IPS-18c (cell line): ENCODE results near the gene SRGAP3.

Source experiments
- H3K4me3 ChIP-seq: 2 replicates; pipeline ENCODE4 v1.7.0; 2013; ENCODE audit warnings: low read depth, mild to moderate bottlenecking, low read length, moderate library complexity; ENCODE audit not compliant: insufficient read depth
- H3K9me3 ChIP-seq: one replicate; pipeline ENCODE4 v1.6.1; 2013; ENCODE audit warnings: mild to moderate bottlenecking, low read length, moderate library complexity; ENCODE audit not compliant: control insufficient read depth, insufficient read depth

SRGAP3 gene

DNA sequence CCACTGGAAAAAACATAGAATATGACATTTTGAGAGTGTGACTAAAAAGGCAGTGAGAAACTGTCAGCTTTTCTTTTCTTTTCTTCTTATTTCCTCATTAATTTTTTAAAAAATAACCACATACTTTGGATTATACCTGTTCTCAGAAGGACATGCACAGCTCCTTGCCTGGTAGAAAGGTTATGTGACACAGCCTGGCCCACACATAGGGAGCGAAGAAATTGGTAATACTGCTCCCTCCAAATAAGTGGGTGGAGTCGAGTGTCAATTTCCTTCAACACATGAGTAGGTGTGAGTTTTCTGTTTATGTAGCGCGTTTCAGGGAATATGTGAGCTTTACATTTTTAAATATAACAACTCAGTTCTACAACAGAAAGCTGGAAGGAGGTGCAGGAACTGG, 257.2 kb downstream of the SRGAP3 start:
- Histone ChIP-seq H3K4me3 (no peak overlapping the region), H3K9me3 (no peaks in the 10 kb centered on the region)

DNA sequence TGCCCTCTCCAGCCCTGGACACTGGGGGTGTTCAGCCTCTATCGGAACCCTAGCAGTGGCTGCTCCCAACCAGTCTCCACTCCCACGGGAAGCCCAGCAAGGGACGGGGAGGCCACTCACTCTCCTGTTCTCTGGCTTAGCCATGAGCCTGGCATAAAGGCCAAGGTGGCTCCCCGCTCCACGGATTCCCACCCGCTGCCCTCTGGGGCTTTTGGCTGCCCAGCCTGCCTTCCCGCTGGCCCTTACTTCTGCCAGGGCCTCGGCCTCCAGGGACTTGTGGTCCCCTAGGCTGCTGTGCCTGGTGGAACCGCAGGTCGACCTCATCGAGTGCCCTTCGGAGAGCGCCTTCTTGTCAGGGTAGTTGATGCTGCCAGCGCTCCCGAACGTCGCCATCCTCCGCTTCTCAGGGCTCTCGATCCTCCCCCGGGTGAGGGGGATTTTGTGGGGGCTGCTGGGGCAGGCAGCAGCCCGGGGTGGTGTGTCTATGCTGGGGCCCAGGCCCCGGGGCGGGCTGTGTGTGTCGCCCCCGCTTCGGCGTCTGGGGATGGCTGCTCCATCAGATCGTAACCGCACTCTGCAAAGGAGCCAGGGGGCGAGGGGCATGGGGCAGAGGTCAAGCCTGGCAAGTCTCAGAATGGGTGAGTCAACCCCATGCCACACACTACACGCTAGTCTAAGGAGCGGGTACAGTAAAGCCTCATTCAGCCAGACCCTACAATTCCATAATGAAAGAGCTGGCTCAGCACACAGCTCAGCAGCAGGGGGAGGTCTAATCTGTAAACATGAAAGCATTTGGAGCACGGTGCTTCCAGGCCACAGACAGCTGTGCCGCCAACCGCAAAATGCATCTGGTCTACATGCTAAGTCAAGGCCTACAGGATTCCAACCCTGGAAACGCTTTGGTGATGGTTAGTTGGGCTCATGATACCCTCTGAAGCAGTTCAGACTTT, 258.9 kb downstream of the SRGAP3 start:
- H3K4me3 ChIP-seq = no peak overlapping the region
- H3K9me3 ChIP-seq = no peaks in the 10 kb centered on the region

DNA sequence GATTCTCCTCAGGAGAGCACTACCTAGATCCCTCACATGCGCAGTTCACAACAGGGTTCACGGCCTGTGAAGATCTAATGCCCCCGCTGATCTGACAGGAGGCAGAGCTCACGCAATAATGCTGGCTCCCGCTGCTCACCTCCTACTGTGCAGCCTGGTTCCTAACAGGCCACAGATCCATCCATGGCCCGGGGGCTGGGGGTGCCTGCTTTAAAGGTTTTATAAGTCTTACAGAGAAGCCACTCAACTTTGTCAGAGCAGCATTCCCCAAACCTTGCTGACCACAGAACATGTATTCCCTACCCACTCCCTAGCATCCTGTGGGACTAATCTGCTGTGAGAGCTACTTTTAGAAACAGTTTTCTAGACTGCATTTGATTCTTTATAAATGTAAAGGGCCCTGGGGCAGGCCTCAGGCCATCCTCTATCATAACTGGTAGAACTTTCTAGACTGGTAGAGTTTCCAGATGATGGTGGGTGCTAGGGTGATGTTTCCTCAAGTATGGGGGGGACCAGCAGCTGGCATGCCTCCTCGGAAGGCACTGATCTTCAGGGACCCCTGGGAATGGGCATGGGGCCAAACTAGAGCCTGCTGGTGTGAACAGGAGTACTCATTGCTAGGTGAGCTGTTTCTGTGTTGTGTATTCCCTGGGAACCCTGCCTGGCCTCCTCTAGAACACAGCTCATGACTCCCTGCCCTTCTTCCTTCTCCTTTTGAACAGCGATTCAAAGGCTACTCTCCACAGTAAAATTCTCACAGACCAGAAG, 260.5 kb downstream of the SRGAP3 start:
- Histone ChIP-seq H3K4me3 (no peak overlapping the region), H3K9me3 (no peaks in the 10 kb centered on the region)

DNA sequence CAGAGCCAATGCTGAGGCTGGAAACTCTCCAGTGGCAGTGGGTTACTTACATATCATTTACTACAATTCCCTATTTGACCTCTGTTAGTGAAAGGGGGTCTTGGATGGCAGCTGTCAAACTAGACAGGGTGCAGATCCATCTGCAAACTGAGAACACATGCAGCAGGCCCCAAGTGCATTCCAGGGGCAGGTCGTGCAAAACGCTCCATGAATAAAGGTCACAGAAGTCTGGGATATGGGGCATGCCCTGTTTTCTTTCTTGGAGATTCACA, 261.1 kb downstream of the SRGAP3 start:
- Histone ChIP-seq H3K9me3 (no peaks in the 10 kb centered on the region), H3K4me3 (no peak overlapping the region)

DNA sequence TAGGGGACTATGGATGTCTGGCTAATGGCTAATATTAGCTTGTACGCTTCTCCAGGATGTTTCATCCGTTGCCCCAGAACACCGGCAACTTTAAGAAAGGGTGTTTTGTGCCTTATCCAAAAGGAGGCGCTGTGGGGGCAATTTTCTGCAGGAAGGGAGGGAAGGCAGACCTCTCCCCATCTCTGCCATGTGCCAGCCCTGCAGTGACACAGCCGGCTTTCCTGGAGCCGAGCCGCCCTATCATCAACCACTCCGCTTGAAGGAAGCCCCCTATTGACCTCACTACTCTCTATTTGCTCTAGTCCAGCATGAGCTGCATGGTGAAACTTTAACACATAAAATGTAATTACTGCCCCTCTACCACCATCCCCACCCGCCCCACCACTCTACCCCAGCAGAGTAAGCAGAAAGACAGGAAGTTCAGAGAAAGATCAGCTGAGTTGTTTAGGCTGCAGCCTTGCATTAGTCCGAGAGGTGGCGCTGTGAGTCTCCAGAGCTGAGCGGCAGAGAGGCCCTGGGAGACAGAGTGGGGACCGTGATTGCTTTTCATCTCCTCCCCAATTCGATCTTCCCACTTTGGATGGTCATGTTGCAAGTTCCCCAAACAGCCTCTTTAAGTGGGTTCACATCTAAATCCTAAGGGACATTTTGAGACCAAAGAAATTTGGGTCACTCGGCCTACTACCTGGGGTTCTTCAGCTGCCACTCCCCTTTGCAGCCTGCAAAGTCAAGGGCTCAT, 261.6 kb downstream of the SRGAP3 start:
- no peak overlapping the region for H3K4me3 ChIP-seq
- no peaks in the 10 kb centered on the region for H3K9me3 ChIP-seq

DNA sequence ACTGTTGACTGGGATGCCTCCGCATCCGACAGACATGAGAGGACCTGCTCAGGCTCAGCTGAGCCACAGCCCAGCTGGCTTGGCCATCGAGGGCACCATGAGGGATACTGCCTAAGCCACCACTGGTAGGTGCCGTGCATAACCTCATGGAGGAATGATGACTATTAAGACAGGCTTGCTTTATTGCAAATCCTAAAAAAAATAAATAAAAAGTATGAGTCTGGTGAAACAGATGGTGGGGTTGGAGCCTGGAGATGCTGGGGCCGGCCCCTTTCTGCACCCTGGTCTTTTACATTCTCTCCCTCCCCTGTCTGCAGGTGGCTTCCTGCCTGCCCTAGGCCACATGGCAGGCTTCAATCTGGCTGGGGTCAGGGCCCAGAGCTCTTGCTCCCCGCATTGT, 262.2 kb downstream of the SRGAP3 start:
- no peaks in the 10 kb centered on the region for H3K9me3 ChIP-seq
- H3K4me3 ChIP-seq = no peak overlapping the region

DNA sequence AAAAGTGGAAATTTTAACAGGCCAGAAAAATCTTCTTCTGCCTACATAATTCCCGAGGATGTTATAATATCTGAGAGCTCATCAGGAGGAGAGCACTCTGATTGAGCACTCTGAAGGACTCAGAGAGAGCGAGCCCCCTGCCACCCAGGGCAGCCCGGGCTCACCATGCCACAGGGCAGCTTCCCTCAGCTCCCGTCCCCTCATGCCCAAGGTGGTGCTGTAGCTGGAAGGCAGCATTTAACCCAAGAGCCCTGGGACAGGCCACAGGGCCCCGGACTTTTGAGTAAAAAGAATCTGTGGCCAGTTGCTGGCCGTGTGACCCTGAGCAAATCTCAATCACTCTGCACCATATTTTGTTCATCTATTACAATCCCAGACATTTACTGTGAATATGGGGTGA, 262.7 kb downstream of the SRGAP3 start:
- H3K4me3 ChIP-seq = no peak overlapping the region
- H3K9me3 ChIP-seq = no peaks in the 10 kb centered on the region

DNA sequence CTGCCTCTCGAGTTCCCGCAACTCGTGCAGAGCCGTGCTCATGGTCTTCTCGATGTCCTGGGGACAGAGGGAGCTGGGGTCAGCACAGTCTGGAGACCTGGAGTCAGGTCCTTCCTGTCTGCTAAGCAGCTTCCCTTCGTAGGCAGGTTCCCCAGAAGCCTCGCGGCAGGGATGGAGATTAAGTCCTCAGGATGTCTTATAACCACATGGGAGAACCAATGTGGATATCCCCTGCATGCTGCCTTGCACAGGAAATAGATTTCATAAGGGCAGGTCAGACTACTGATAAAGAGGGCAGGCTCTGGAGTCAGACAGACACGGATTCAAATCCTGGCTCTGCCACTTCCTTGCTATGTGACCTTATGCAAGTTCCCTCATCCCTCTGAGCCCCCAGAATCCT, 263.6 kb downstream of the SRGAP3 start:
- no peak overlapping the region for H3K4me3 ChIP-seq
- H3K9me3 ChIP-seq = no peaks in the 10 kb centered on the region

DNA sequence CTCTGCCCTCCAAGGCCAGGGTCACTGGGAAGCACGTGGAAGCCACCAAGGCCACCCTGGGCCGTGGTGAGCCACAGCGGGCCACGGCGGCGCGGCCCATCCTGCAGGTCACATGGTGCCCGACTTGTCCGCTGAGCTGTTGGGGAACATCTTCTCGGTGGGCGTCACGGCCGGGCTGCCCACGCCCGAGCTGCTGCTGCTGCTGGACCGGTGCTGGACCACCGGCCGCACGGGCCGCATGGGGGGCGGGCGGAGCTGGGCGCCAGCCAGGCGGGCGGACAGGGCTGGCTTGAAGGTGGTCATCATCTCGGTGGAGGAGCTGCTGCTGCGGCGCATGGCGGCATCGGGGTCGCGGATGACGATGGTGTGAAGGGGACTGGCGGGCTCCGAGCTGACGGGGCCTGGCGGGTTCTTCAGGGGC, 264.0 kb downstream of the SRGAP3 start:
- Histone ChIP-seq H3K9me3 (no peaks in the 10 kb centered on the region), H3K4me3 (no peak overlapping the region)

DNA sequence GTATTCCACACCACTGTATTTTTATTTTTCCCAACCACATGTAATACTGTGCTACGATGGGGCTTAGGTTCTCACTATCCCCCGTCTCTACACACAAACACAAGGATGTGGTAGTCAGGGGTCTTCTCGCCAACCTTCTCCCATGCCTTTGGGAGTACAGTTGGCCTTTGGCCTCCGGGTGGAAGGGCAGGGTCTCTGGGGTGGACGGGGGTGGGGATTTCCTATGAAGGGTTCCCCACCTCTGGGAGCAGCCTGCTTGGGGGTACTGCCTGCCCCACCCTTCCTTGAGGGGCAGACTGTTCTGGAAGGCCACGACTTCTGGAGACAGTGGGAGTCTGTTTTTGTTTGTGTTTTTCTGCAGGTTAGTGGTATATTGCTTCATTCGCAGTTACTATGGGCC, 264.9 kb downstream of the SRGAP3 start:
- Histone ChIP-seq H3K4me3 (no peak overlapping the region), H3K9me3 (no peaks in the 10 kb centered on the region)

DNA sequence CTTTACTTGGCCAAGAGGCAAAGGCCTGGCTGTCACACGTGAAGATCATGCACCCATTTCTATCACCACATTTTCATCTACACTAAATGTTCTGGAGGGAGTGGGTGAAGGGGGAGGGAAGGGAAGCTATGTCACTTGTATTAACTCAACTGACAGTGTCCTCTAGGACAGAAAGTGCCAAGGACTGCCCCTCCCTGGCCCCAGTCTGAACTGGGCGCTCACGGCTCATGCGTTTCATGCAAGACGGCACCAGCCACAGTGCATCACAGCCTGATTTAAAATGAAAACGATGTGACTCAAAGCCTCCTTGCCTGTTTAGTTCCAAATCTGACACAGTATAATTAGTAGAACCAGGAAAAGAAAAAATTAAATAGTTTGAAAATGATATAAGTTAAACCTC, 265.4 kb downstream of the SRGAP3 start:
- Histone ChIP-seq H3K4me3 (no peak overlapping the region), H3K9me3 (no peaks in the 10 kb centered on the region)

DNA sequence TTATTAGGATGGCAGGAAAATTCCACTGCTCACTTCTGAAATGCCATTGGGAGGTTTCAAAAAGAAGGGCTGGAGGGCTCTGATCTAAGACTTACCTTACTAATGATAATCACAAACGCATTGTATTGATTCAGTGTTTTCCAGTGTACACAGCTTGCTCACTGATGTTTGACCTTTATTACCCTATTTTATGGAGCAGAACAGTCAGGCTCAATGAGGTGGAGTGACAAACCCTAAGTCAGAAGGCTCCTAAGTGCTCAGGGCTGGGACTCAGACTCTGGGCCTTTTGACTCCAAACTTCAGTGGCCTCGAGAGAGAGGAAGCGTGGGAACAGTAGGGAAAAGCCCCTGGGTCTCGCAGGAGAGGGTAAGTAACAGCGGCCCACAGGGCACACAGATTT, 265.9 kb downstream of the SRGAP3 start:
- H3K4me3 ChIP-seq = no peak overlapping the region
- H3K9me3 ChIP-seq = no peaks in the 10 kb centered on the region

DNA sequence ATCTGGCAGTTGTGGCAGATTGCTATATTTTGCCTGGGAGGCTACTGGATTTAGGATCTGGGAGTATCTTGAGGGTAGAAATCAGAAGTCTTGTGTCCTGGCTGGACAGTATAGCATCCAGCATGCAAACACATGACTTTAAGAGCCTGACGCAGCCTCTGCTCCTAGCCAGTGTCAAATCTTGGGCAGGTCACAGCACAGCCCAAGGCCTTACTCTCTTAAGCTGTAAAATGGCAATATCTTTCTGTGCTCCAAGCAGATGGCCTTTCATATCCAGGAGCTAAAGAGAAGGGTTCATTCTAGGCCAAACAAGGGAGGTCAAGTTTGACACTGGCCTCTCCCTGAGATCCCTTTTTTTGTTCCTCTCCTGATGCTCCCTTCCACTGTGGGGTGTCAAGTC, 266.4 kb downstream of the SRGAP3 start:
- no peaks in the 10 kb centered on the region for H3K9me3 ChIP-seq
- H3K4me3 ChIP-seq = no peak overlapping the region

DNA sequence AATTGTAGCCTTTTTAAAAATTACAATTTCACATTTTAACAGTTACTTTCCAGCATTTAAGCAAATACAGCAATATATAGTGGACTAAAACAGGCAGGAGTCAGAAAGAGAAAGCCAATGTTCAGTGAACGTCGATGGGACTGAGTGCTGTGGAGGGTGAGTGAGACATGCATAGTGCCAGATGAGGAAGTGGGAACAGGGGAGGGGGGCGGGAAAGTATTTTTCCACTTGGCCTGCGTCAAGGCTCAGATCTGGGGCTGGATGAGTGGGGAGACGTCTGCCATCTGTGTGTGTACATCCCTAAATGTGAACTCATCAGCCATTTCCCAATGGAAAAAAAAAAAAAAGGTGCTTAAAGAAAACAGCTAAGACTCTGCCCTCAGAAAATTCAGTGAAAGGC, 266.9 kb downstream of the SRGAP3 start:
- H3K4me3 ChIP-seq = no peak overlapping the region
- no peaks in the 10 kb centered on the region for H3K9me3 ChIP-seq

DNA sequence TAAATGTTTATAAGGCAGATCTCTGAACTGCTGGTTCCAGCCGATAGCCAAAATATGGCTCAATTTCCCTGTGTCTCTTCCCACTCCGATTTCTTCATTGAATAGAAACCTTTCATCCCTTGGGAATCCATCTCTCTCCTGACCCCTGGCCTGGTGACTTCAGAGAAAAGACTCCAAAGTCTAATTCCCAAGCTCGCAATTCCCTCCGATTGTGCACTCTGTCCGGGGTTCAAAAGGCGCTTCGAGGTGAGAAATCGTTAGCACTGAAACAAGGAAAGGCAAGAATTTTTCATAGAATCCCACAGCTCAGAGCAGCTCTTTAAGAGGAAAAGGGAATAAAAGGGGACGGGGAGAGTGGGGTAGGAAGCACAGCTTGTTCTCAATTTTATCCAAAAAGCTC, 267.7 kb downstream of the SRGAP3 start:
- H3K4me3 ChIP-seq = no peak overlapping the region
- no peaks in the 10 kb centered on the region for H3K9me3 ChIP-seq

DNA sequence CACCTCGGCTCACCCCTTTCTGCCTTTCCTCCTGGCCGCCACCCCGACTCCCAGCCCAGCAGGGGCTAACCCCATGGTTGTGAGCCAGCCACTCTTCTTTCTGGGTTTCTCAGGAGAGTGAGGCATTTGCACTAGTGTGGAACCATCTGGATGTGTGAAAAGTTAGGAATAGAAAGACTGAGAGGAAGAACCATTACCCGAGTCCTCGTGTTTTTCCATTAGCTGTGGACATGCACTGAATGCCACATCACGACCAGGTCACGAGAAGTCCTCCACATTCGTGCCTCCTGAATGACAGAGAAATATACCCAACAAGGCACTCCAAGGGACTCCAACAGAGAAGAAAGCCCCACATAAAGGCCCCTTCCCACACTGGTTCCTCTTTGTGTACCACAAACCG, 268.1 kb downstream of the SRGAP3 start:
- no peaks in the 10 kb centered on the region for H3K9me3 ChIP-seq

DNA sequence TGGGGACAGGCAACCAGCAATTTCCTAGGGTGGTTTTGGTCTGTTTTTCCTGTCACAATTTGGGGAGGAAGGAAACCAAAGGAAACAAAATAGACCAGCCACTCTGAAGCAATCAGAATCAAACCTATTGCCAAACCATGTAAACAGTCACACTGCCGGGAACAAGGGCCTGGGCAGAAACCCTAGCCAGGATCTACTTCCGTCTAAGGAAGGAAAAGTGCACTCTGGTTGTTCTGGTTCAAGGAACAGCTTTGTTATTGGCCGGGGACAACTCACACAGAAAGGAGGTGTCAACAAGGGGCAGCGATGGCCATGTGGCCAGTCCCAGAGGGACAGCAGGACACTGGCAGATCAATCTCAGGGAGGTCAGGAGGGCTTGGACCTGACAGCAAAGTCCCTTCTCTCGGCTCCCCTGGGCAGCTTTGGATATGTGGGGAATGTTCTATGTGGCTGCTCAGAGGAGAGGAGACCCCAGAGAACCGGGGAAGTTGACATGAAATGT, 268.6 kb downstream of the SRGAP3 start:
- Histone ChIP-seq H3K4me3 (no peak overlapping the region), H3K9me3 (no peaks in the 10 kb centered on the region)

More for the DNA sequence above, 268.1 kb downstream of the SRGAP3 start:
- no peak overlapping the region for H3K4me3 ChIP-seq

DNA sequence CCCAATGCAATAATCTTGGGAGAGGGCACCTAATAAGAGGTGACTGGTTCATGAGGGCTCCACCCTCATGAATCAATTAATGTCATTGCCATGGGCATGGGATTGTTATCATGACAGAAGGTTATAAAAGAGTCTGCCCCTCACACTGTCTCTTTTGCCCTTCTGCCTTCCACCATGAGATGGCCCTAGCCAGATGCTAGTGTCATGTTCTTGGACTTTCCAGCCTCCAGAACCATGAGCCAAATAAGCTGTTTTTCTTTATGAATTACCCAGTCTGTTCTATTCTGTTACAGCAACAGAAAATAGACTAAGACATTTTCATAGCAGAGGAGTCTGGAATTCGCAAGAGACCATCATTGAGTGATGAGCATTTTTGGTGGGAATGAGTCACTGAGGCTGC, 270.2 kb downstream of the SRGAP3 start:
- H3K9me3 ChIP-seq = no peaks in the 10 kb centered on the region
- H3K4me3 ChIP-seq = no peak overlapping the region
